ENCODE results near the gene BDH1.
"Not testable (repeated sequence)": the region's sequence is repeated elsewhere in the genome, so short reads cannot be mapped to it uniquely, and the experiment has no call there.

The BDH1 gene

DNA sequence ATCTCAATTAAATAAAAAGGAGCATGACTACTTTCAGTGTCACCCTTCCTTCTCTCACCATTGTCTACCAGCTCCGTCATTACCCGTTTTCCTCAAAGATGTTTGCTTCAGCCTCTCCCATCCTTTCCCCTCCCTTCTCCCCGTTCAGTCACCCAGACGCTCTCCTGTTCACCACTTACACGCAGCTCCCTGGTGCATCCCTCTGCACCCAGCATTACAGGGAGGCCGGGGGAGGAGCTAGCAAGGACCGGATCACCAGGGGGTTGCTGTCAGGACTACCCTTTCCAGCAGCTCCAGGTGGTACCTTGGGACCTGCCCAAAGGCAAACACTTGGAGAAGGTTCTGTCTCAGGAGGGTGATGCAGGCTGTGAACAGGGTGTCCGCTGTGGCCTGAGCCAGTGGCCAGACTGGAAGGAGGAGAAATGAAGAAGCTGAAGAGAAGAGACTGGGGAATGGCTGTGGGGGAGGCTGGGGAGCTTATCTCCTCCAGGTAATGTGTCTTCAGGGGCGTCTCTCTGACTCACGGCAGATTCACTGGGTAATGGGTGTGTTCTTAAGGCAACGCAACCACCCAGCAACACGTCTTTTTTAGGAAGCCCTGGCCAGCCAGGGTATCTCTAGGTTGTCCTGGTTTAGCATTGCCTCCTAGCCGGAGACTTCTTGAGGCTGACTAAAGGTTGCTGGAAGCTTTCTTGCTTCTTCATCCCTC, 21.8 kb upstream of the BDH1 start:
- no peak for DNase-seq

DNA sequence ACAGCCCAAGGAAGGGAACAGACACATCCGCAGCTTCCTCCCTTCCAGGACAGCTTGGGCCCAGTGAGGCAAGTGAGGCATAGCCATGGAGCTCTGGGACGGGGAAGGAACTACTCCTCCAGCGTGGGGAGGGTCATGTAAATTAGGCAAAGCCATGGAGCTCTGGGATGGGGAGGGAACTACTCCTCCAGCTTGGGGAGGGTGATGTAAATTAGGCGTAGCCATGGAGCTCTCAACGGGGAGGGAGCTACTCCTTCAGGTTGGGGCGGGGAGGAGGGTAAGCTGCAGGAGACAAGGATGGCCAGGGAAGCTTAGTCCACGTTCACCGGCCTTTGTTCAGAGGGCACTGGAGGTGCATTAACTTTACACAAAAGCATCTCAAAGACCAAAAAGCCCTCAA, 21.1 kb upstream of the BDH1 start:
- DNase-seq, result no peak

DNA sequence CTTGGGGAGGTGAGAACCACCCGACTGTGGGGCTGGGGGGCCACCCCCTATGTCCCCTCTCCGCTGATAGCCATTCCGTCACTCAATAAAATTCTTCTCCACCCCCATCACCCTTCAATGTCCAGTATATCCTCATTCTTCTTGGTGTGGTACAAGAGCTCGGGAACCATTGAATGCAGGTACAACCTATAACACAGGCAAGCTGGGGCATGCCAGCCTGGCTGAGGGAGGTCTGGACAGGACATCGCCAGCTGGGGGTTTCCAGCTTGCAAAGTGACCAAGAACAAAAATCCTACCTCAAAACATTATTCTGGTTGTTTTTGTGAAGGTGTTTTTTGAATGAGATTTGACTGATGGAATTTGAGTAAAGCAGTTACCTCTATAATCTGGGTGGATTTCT, 19.6 kb upstream of the BDH1 start:
- DNase-seq, result no peak

DNA sequence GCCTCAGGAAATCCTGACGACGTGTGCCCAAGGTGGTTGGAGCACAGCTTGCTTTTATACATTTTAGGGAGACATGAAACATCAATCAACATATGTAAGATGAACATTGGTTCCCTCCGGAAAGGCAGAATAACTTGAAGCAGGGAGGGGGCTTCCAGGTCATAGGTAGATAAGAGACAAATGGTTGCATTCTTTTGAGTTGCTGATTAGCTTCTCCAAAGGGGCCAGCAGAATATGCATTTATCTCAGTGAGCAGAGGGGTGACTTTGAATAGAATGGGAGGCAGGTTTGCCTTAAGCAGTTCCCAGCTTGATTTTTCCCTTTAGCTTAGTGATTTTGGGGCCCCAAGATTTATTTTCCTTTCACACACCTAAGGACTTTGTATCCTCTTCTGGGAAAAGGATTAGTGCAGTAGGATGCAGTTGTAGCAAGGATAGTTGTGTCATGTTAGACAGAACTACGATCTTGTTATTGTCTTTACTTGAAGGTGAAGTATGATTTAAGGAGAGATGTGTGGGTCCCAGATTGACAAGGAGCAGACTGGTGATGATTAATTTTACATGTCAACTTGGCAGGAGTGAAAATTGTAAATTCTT, 18.7 kb upstream of the BDH1 start:
- not testable (repeated sequence) for DNase-seq

DNA sequence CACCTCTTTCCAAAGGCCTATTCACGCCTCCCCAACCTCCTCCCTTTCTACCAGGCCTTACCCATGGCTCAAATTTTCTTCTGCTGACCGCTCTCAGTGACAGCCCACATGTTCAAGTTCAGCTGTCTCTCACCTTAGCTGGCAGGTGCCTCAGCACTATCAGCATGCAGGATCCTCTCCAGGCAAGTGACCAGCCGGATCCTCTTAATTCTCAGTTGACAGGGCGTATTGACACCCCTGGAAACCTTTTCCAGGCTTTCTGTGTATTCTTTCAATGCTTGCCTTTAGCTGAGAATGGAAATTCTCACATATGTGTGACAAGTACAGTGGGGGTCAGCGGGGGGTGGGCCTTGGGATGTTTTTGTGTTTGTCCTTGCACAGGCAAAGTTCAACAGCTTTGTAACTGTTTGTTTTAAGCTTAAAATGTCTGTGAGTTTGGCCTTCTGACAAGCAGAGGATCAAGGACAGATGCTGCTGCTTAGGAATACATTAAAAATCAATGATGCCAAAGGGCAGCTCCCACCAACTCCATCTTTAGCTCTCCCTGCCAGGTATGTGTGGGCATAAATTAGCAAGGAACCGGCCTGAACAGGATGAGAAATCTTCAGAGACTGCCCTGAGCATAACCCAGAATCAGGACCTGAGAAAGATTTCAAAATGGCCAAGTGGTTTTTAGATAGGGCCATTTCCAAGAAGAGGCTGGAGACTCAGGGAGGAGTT, 17.4 kb upstream of the BDH1 start:
- DNase-seq, result no peak

DNA sequence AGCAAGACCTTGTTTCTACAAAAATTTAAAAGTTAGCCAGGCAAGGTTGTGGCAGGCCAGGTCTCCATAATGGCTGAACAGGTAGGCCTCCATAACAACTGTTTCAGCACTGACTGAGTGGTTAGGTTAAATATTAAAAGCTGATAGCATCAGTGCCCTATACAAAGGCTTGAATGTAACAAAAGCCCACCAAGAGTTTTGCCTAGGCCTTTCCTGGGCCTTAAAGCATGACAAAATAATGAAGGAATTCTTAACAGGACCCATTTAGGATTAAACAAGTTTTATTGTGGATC, 16.1 kb upstream of the BDH1 start:
- DNase-seq, result not testable (repeated sequence)

DNA sequence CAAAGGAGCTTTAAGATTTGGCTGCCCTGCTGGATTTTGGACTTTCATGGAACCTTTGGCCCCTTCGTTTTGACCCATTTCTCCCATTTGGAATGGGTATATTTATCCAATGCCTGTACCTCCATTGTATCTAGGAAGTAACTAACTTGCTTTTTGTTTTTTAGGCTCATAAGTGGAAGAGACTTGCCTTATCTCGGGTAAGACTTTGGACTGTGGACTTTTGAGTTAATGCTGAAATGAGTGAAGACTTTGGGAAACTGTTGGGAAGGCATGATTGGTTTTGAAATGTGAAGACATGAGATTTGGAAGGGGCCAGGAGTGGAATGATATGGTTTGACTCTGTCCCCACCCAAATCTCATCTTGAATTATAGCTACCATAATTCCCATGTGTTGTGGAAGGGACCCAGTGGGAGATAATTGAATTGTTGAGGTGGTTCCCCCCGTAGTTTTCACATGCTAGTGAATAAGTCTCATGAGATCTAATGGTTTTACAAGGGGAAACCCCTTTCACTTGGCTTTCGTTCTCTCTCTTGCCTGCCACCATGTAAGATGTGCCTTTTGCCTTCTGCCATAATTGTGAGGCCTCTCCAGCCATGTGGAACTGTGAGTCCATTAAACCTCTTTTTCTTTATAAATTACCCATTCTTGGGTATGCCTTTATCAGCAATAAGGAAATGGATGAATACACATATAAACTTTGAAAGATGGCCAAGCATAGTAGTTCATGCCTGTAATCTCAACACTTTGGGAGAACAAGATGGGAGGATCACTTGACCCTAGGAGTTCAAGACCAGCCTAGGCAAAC, 15.5 kb upstream of the BDH1 start:
- not testable (repeated sequence) for DNase-seq

DNA sequence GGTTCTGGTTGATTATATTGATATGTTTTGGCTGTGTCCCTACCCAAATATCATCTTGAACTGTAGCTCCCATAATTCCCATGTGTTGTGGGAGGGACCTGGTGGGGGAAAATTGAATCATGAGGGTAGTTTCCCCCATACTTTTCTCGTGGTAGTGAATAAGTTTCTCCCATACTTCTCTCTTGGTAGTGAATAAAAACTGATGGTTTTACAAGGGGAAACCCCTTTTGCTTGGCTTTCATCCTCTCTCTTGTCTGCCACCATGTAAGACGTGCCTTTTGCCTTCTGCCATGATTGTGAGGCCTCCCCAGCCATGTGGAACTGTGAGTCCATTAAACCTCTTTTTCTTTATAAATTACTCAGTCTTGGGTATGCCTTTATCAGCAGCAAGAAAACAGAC, 13.7 kb upstream of the BDH1 start:
- DNase-seq, result not testable (repeated sequence)

DNA sequence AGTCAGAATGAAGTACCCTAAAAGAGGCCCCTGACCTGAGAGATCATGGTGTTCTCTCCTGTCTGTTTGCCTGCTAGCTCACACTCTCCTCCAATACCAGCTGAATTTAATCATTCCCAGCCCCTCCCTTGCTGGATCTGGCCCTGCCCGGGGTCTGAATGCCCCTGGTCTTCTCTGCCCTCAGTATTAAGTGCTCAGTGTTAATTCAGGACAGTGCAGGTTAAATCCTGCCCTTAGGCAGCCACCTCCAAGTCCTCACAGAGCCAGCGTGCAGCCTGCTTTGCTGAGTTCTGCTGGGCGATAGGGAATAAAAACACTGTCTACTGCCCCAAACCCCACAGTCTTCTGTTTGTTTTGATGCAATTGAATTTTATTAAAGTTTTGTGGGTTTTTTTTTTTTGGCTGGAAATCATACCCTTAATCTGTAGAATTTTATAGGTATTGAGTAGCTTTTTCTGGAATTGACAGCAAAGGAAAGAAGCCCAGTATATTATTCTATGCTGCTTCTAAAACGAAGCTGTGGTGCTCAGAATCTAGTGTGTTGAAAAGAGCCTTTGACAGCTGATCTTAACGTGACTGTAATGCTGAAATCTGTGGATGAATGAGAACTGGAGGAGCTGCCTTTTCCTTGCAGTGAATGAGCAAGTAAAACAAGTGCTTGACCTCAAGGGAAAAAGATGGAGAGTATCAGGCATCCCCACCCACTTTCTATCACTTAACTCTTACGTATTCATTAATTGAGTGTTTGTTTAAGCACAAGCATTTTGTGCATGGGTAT, 12.3 kb upstream of the BDH1 start:
- DNase-seq, result no peak

DNA sequence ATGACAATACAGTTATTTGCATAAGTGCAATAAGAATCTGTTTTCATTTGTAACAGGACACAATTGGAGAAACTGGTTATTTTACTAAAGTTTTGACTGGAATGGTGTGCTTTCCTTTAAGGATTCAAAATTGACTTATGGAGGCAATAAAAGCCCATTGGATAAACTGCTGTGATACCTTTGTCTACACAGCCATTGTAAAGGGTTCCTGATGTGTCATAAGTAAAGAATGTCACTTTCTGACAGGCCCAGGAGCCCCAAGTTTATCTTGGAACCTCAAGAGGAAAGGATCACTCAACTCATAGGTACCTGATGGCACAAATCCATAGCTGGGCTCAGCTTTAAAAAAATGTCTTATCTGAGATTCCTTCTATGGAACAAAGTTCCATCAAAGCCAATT, 10.4 kb upstream of the BDH1 start:
- DNase-seq, result not testable (repeated sequence)

DNA sequence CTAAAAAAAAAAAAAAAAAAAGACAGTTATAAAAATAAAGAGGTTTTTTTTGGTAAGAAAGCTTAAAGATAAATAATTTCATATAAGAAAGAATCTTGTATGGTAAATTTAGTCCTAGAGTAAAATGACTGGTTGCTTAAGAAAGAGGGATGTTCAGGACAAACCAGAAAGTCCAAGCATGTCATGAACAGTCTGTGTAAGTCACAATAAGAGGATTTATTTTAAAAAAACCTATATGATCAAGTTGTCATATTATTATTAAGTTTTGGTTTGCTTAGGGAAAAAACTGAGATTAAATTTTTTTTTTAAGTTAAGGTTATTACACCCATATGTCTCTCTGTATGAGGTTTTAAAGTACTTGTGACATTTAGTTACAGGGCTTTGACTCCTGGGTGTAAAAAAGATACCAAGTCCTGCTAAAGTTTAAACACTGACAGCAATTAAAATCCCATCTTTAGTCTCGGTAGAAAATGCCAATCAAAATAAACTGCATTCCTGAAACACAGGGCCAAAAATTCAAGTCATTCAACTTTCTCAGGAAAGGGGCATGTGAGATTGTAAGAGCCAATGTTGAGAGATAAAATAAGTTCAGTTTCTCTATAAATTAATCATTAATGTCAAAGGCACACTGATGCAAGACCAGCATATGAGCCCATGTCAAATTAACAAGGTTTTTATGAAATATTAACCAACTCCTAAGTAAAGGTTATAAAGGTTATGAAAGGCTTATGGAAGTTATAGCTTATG, 8.5 kb upstream of the BDH1 start:
- no peak for DNase-seq

DNA sequence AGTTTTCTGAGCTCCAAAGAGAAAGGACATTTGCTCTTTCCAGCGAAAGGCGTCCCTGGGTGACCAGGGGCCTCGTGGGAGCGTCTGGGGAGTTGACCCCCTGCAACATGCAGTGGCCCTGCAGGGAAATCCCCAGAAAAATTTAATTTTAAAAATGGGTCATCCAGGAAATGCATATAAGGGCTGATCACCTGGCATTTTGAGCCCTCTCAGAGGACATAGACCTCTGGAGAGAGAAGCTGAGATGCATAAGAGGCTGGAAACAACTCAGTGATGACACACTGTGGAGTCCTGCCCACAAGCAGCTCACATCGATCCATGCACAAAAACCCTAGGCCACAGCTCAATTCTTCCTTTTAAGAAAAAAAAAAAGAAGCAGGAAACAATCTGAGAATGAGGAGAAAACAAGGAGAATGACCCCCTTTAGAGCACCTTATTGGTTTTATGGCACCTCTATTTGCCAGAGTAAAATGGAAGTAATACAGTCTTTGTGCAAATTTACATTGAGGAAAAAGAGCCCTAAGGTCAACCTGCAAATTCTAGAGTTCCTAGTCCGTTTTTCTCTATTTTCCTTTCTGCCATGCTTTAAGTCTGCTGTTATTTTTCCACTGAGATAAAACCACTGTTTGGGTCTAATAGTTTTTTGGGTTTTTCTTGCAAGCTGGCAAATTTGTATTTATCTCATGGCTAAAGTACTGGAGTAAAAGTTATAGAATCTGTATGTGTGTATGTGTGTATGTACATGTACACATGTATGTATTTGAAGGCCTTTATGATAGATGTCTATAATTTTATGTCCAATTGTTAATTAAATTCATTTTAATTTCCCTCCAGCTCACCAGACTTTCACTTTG, 6.9 kb upstream of the BDH1 start:
- no peak for DNase-seq

DNA sequence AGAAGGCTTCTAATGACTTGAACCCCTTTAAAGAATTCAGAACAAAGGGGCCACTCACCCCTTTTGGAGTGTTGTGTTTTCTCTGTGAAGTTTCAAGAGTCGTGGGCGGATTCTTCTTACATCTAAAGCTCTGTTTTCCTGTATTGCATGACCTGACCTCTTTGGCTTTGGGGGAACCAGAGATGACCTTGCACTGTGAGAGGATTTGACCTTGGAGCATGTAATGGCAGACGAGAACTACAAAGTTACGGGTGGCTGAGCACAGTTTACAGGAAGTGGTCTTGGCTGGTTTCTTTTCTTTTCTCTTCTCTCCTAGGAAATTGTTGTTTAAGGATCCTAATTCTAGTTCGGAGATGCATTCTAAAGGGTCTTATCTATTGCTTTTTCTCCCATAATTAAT, 6.2 kb upstream of the BDH1 start:
- no peak for DNase-seq

DNA sequence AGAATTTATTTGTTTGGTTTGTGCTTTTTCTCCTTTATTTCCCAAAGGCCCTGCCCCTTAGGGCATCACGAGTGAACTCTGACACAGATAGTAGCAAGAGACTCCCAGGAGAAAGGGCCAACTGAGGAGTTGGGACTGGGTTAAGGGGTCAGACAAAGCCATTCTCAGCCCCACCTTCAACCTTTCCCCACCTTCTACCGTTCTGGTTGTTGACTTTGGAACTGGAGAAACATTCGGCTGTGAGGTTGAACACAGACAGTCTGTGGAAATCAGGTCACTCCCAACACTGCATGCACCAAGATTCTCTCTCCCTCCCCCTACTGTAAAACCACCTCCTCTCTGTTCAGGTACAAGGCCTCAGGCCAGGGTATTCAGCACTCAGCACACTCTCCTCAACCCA, 3.9 kb upstream of the BDH1 start:
- DNase-seq, result no peak

DNA sequence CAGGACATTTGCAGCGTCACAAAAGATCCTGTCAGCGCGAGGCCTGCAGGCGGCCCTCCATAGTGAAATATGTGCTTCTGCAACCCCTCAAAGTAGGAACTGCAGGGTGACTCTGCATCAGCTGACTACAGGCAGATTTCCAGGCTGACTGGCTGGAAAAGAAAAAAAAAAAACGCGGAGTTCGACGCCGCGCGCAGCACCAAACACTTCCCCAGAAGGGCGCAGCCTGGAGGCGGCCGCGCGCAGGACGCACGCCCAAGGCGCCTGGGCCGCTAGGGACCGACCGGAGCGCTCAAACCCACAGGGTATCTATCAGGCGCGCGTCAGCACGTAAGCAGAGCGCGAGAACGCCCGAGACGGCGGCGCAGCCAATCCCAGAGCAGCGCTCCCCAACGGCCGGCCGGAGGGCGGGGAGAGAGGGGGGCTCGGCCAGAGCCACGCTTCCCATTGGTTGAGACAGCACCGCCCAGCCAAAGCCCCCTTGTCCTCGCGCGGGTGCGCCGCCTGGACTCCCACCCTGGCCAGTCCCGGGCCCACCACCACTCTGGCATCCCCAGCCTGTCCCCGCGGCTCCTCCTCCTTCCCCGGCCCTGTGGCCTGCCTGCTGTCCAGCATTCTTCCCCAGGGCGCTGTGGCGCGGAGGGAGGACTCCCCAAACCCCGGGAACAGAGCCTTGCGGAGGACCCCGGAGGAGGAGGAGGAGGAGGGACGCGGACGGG, 1.0 kb downstream of the BDH1 start:
- peak; percentile 99 for DNase-seq

DNA sequence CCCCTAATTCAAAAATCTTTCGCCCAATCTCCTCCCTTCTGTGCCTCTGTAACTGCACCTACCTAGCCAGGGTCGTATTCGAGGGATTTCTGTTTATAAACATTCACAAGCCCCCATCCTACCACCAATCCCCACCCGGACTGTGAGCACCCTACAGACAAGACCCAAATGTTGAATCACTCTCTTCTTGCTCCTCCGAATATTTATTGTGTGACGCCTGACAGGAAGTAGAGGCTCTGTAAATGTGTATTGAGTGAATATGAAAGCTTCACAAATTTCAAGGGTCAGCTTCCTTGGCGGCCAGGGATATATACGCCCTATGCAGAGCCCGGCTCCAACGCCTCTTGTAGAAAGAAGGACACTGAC, 1.6 kb downstream of the BDH1 start:
- no peak for DNase-seq

DNA sequence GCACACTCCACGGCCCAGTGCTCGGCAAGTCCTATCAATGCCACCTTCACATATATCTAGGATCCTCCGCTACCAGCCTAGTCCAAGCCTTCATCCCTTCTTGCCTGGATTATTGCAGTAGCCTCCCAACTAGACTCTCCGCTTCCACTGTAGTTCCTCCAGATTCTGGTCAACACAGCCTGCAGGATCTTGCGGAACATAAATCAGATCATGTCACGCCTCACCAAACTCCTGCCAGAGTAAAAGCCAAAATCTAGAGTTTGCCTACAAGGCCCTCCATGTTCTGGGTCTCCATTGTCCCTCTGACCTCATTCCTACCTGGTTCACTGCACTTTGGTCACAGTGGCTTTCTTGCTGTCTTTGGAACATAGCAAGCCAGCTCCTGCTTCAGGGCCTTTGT, 3.6 kb downstream of the BDH1 start:
- no peak for DNase-seq

DNA sequence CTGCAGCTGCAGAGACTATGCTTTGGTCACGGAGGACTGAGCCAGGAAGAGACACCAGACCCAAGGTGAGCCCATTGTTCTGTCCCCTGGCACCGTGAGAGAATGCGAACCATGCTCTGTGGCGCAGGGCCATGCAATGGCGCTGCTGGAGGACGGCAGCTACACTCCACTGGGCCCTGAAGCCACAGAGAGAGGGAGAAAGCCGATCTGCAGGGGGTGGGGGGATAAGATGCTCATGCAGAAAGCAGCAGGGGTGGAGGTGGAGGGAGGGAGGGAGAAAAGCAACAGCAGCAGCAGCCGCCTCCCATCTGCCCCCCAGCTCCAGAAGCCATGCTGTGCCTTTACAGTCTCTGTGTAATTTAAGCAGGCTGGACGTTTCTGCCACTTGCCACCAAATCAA, 5.3 kb downstream of the BDH1 start:
- no peak for DNase-seq

DNA sequence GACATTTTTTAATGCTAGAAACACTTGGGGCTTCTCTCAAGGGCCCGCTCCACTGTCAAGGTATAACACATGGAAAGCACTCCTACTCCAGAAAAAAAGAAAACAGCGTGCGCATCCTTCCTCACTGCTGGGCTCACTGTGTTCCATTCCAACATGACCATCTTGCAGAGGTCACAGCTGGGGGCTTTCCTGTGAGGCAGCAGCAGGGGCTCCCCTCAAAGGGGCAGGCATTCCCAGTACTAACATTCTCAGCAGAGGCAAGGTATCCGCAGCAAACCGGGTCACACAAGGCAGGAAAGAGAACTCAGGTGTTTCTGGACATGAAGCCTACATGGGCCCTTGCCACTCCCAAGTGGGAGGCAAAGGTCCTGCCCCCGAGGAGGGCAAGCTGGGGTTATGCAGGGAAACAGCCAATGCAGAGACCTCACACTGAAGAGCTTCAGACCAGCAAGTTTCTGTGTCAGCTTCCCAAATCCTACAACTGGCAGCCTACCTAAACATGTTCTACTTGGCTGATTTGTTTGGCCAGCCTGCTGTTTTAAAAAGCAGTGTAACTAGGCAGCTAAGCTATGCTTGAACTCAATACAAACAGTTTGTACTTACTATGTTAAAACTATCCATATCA, 6.4 kb downstream of the BDH1 start:
- DNase-seq, result no peak

Data from NCI-H345 (cell line).